H1 (cell line): ENCODE measurements around the gene PRKCZ. TPM values are rescaled to one million over a fixed set of nuclear protein-coding genes. Genes with fewer than 3 reads are reported as not detected.
A peak's percentile ranks its signal among the peaks of the same experiment; 100 is the strongest.

Source experiments
- CTCF ChIA-PET: fragments of 300-600 bp; sonication (Branson Sonifier 250); formaldehyde crosslinking; loops from one replicate; lab custom pipeline; 2021; ENCODE audit not compliant: partially characterized antibody; lab: Charles Lee
- POLR2A ChIA-PET: fragments of 300-600 bp; sonication (Branson Sonifier 250); formaldehyde crosslinking; loops from one replicate; lab custom pipeline; 2021; ENCODE audit warnings: inconsistent platforms; ENCODE audit not compliant: partially characterized antibody; lab: Charles Lee
- DNase-seq, 2 experiments: peaks; one replicate each; pipeline versions ENCODE4 v3.0.0 to v3.0.0-alpha.2; 2010 to 2022; ENCODE audit warnings: low spot score in 2 of 2, low read depth in 1 of 2, mixed read lengths in 1 of 2
- FAIRE-seq: peaks from 2 replicates; lab custom pipeline; 2011; peaks lifted over from hg19 to GRCh38; lab: Jason Lieb, UNC
- H2AFZ ChIP-seq: 2 replicates; pipeline ENCODE4 v1.8.1; 2012; ENCODE audit warnings: low read length, inconsistent platforms
- H2AK5ac ChIP-seq: 2 replicates; pipeline ENCODE4 v1.6.1; 2013; ENCODE audit warnings: low read depth, low read length
- H2BK120ac ChIP-seq: replicated peaks from 2 replicates; pipeline ENCODE3; 2013; ENCODE audit warnings: low read depth, low read length, inconsistent platforms
- H2BK12ac ChIP-seq: 2 replicates; pipeline ENCODE4 v1.6.1; 2013; ENCODE audit warnings: low read depth, low read length
- H2BK15ac ChIP-seq: 2 replicates; pipeline ENCODE4 v1.6.1; 2013; ENCODE audit warnings: low read length
- H2BK20ac ChIP-seq: 2 replicates; pipeline ENCODE4 v1.6.1; 2013; ENCODE audit warnings: low read length
- H2BK5ac ChIP-seq: 2 replicates; pipeline ENCODE4 v1.6.1; 2013; ENCODE audit warnings: low read depth, low read length
- H3K14ac ChIP-seq: 2 replicates; pipeline ENCODE4 v1.6.1; 2013; ENCODE audit warnings: inconsistent platforms; ENCODE audit not compliant: insufficient read length
- H3K18ac ChIP-seq: 2 replicates; pipeline ENCODE4 v1.6.1; 2013; ENCODE audit warnings: low read length; ENCODE audit errors: extremely low read depth
- H3K23ac ChIP-seq: 2 replicates; pipeline ENCODE4 v1.6.1; 2013; ENCODE audit warnings: inconsistent platforms; ENCODE audit not compliant: insufficient read length
- H3K23me2 ChIP-seq: 2 replicates; pipeline ENCODE4 v1.6.1; 2013; ENCODE audit warnings: low read depth, low read length
- H3K27ac ChIP-seq: 2 replicates; pipeline ENCODE4 v1.6.1; 2011; ENCODE audit warnings: low read depth, low read length, inconsistent platforms
- H3K27me3 ChIP-seq, 4 experiments: replicated peaks in 1 of 4; 1 replicate in 1 of 4; 2 replicates in 3 of 4; pipeline versions ENCODE4 v1.6.1 to v1.8.1; 2011 to 2013; ENCODE audit warnings: low read length in 3 of 4, mild to moderate bottlenecking in 3 of 4, inconsistent platforms in 2 of 4, mixed read lengths in 2 of 4, moderate library complexity in 1 of 4; ENCODE audit not compliant: control insufficient read depth in 3 of 4, insufficient read depth in 3 of 4; ENCODE audit errors: extremely low read depth in 1 of 4
- H3K36me3 ChIP-seq, 4 experiments: 2 replicates each; pipeline versions ENCODE4 v1.6.1 to v1.8.1; 2011 to 2013; ENCODE audit warnings: mild to moderate bottlenecking in 4 of 4, low read length in 3 of 4, moderate library complexity in 2 of 4, control low read depth in 1 of 4, inconsistent platforms in 1 of 4; ENCODE audit not compliant: insufficient read depth in 4 of 4, control insufficient read depth in 2 of 4
- H3K4ac ChIP-seq: replicated peaks from 2 replicates; pipeline ENCODE3; 2013; ENCODE audit warnings: low read length, low read depth, mixed read lengths, inconsistent platforms; ENCODE audit not compliant: insufficient read length
- H3K4me1 ChIP-seq, 4 experiments: replicated peaks in 1 of 4; 1 replicate in 1 of 4; 2 replicates in 3 of 4; pipeline versions ENCODE4 v1.6.1 to v1.8.1; 2011 to 2013; ENCODE audit warnings: low read length in 3 of 4, inconsistent platforms in 2 of 4, mixed read lengths in 1 of 4; ENCODE audit not compliant: insufficient read depth in 4 of 4, control insufficient read depth in 3 of 4
- H3K4me2 ChIP-seq, 2 experiments: 2 replicates each; pipeline versions ENCODE4 v1.6.1 to v1.8.1; 2011 to 2013; ENCODE audit warnings: low read depth in 2 of 2, low read length in 2 of 2, control low read depth in 1 of 2, inconsistent platforms in 1 of 2, mild to moderate bottlenecking in 1 of 2; ENCODE audit not compliant: insufficient read depth in 1 of 2
- H3K4me3 ChIP-seq, 4 experiments: fragments of 200-600, 300-600 bp in 1 of 4; sonication (generic), shearing (Covaris generic), sonication (Bioruptor Twin) in 1 of 4; 2 replicates each; pipeline versions ENCODE4 v1.5.1 to v1.8.1; 2011 to 2016; ENCODE audit warnings: low read length in 4 of 4, low read depth in 3 of 4, control low read depth in 2 of 4, inconsistent platforms in 2 of 4, mild to moderate bottlenecking in 2 of 4, mixed read lengths in 1 of 4, moderate library complexity in 1 of 4; ENCODE audit not compliant: insufficient read depth in 2 of 4; ENCODE audit errors: extremely low read depth in 1 of 4
- H3K56ac ChIP-seq: replicated peaks from 2 replicates; pipeline ENCODE3; 2013; ENCODE audit warnings: low read depth, mild to moderate bottlenecking, mixed read lengths, low read length, inconsistent platforms; ENCODE audit not compliant: insufficient read length
- H3K79me1 ChIP-seq: 2 replicates; pipeline ENCODE4 v1.6.1; 2013; ENCODE audit warnings: low read depth, low read length, control low read depth
- H3K79me2 ChIP-seq, 2 experiments: 2 replicates each; pipeline versions ENCODE4 v1.6.1 to v1.8.1; 2012 to 2013; ENCODE audit warnings: low read length in 2 of 2, mild to moderate bottlenecking in 2 of 2, inconsistent platforms in 1 of 2; ENCODE audit not compliant: insufficient read depth in 2 of 2, control insufficient read depth in 1 of 2
- H3K9ac ChIP-seq, 4 experiments: replicated peaks in 1 of 4; 1 replicate in 1 of 4; 2 replicates in 3 of 4; pipeline versions ENCODE4 v1.6.1 to v1.8.1; 2011 to 2013; ENCODE audit warnings: low read depth in 3 of 4, low read length in 3 of 4, control low read depth in 2 of 4, mild to moderate bottlenecking in 2 of 4, moderate library complexity in 2 of 4, inconsistent platforms in 1 of 4; ENCODE audit errors: extremely low read depth in 1 of 4
- H3K9me3 ChIP-seq, 2 experiments: 2 replicates each; pipeline versions ENCODE4 v1.6.1 to v1.8.1; 2012 to 2013; ENCODE audit warnings: mild to moderate bottlenecking in 2 of 2, moderate library complexity in 2 of 2, control low read depth in 1 of 2, inconsistent platforms in 1 of 2, low read depth in 1 of 2, low read length in 1 of 2, mixed read lengths in 1 of 2; ENCODE audit not compliant: insufficient read depth in 2 of 2
- H4K20me1 ChIP-seq, 2 experiments: replicated peaks in 1 of 2; 2 replicates each; pipeline versions ENCODE3 to v1.8.1; 2011 to 2013; ENCODE audit warnings: inconsistent platforms in 2 of 2, low read length in 2 of 2, mild to moderate bottlenecking in 1 of 2; ENCODE audit not compliant: insufficient read depth in 2 of 2, control insufficient read depth in 1 of 2
- H4K5ac ChIP-seq: 2 replicates; pipeline ENCODE4 v1.6.1; 2013; ENCODE audit warnings: low read length, low read depth, mixed read lengths, inconsistent platforms; ENCODE audit not compliant: insufficient read length
- H4K8ac ChIP-seq: 2 replicates; pipeline ENCODE4 v1.8.0; 2013; ENCODE audit warnings: mild to moderate bottlenecking, moderate library complexity, low read length, inconsistent platforms; ENCODE audit not compliant: insufficient read depth; ENCODE audit errors: extremely low read depth
- H4K91ac ChIP-seq: replicated peaks from 2 replicates; pipeline ENCODE3; 2013; ENCODE audit warnings: low read length, mixed read lengths, inconsistent platforms; ENCODE audit not compliant: insufficient read length
- CHD2 ChIP-seq: IDR thresholded peaks from 2 replicates; pipeline ENCODE4 v1.6.1; 2012; ENCODE audit warnings: low read length, improper control_type of control experiment
- KDM5A ChIP-seq: fragments of 200-600 bp; IDR thresholded peaks from 2 replicates; pipeline ENCODE4 v1.7.1; 2012; ENCODE audit warnings: mild to moderate bottlenecking, low read length, inconsistent platforms, mixed read lengths
- RNF2 ChIP-seq: fragments of 200-900, 300-1000 bp; sonication (generic); IDR thresholded peaks from 2 replicates; pipeline ENCODE4 v1.7.1; 2016; ENCODE audit warnings: borderline replicate concordance, low read depth, mild to moderate bottlenecking, antibody characterized with exemption, low read length; ENCODE audit not compliant: poor library complexity, severe bottlenecking; ENCODE audit errors: missing control alignments
- SAP30 ChIP-seq: fragments of 300-600 bp; sonication (generic); IDR thresholded peaks from 2 replicates; pipeline ENCODE4 v1.7.1; 2012; ENCODE audit warnings: low read length, moderate library complexity, mild to moderate bottlenecking, inconsistent platforms; ENCODE audit not compliant: insufficient read depth, insufficient replicate concordance
- SIRT6 ChIP-seq: IDR thresholded peaks from one replicate; pipeline ENCODE4 v1.7.1; 2012; ENCODE audit warnings: low read length, inconsistent platforms
- SIX5 ChIP-seq: IDR thresholded peaks from 2 replicates; pipeline ENCODE4 v1.6.1; 2011; ENCODE audit warnings: mild to moderate bottlenecking, low read depth, low read length
- SRF ChIP-seq: IDR thresholded peaks from 2 replicates; pipeline ENCODE4 v1.6.1; 2011; ENCODE audit warnings: mild to moderate bottlenecking, low read depth, low read length, moderate library complexity
- TCF12 ChIP-seq: IDR thresholded peaks from 2 replicates; pipeline ENCODE4 v1.6.1; 2011; ENCODE audit warnings: low read depth, mild to moderate bottlenecking, low read length
- ZNF274 ChIP-seq: IDR thresholded peaks from 2 replicates; pipeline ENCODE4 v1.7.0; 2012; ENCODE audit warnings: low read length, borderline replicate concordance; ENCODE audit errors: extremely low read depth
- WGBS, 2 experiments: shearing (Covaris generic) in 1 of 2; methylation state at CpG; one replicate each; pipeline versions ENCODE4 v1.1.6 to v1.1.7; 2013 to 2015; ENCODE audit warnings: low lambda C conversion rate in 2 of 2, mixed read lengths in 2 of 2, inconsistent platforms in 1 of 2, low coverage in 1 of 2, missing lambda C conversion rate in 1 of 2; ENCODE audit not compliant: insufficient replicate concordance in 2 of 2, insufficient coverage in 1 of 2, insufficient read length in 1 of 2; ENCODE audit errors: extremely low coverage in 1 of 2, missing lambda C conversion rate in 1 of 2; 5-methylcytosine and 5-hydroxymethylcytosine counted together
- polyA plus RNA-seq, 7 experiments: library from polyadenylated mRNA; depleted of rRNA in 3 of 7; stranded (reverse) in 5 of 7; unstranded in 2 of 7; fragments of >200 nt in 5 of 7; fragments of 200-250 nt in 2 of 7; gene quantifications; 1 replicate in 5 of 7; 2 replicates in 1 of 7; 4 replicates in 1 of 7; pipeline versions ENCODE4 v1.2.1 to v1.2.3, GENCODE V29; 2011 to 2013; ENCODE audit warnings: missing spikeins in 2 of 7, mixed read lengths in 2 of 7
- total RNA-seq: library from RNA; stranded (reverse); fragmentation: NEBNext Ultra II Directional; extraction: Animal tissue kit (Norgen Biotek cat#: 25700); gene quantifications from 2 replicates; pipeline ENCODE4 v1.2.1, GENCODE V29; 2021
- TF ChIP-seq, protein P1 (sequence below): IDR thresholded peaks from 2 replicates; pipeline ENCODE4 v1.6.1; 2012; ENCODE audit warnings: low read length, inconsistent platforms

Gene PRKCZ
- total and polyA plus RNA-seq, 2 of the 8 experiments (the other 6 are each of a cell fraction or from before 2014, with no cell fraction given), result 37.4 to 45.1 TPM

DNA sequence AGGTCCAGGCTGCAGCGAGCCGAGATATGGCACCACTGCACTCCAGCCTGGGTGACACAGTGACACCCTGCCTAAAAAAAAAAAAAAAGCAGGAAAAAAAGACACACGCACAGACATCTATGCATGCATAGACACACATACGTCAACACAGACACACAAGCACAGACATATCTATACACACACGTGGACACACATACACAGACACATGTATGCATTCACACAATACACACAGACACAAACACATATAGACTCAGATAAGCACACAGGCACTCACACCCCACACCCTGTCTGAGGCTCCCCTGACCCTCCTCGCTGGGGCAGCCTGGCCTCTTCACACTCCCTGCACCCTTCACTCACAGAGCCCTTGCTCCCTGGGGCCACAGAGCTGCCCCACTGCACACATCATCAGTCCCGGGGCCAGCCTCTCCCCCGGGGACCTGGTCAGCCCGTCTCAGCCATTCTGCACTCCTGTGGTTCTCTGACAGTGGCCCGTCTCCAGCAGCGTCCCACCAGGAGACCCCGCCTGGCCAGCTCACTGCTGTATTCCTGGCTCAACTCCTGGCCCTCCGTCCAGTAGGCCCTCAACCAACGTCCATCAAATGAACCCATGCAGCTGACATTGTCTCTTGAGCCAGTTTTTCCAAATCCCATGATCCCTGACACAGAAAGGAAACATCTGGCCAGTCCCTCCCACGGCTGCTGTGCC lies 4.6 kb upstream of the PRKCZ start:
- no peaks in the 10 kb centered on the region for H3K79me1 ChIP-seq
- DNase-seq (no peak), FAIRE-seq (no peak)
- no peak overlapping the region for H3K27ac ChIP-seq
- H2BK20ac ChIP-seq, result 0 out of 2 replicates have a peak overlapping the region, but pooled peaks have one; percentile 10
- H3K4me2 ChIP-seq, result no peak overlapping the region
- 84% methylated on average over 15 of the region's 15 CpGs; no CpG with 5 or more reads in 1 of the 2 experiments for WGBS, 2 experiments
- peak overlapping the region; percentile 88; the same call in 1 of the 2 replicates for H2BK15ac ChIP-seq
- H3K36me3 ChIP-seq, result no peaks in the 10 kb centered on the region
- no peak overlapping the region for H3K23ac ChIP-seq
- no peak overlapping the region for H3K56ac ChIP-seq
- H4K20me1 ChIP-seq, result peaks cover 0 to 3% of the 10 kb centered on the region in 2 experiments
- H4K5ac ChIP-seq, result no peak overlapping the region
- H2BK120ac ChIP-seq, result no peak overlapping the region
- no peak overlapping the region for H3K18ac ChIP-seq
- H3K14ac ChIP-seq, result no peak overlapping the region
- H3K27me3 ChIP-seq, result peaks cover 0 to 7% (median 0%) of the 10 kb centered on the region in 4 experiments; a peak in 3 of 7 replicates
- no peak overlapping the region for H3K4me3 ChIP-seq
- CTCF ChIA-PET, result interaction anchor here (0.7 to 8.8 kb wide), 37 partner anchors 10 to 268 kb away, joined by 3 to 249 read pairs (median 8); partner anchors contain the start of gene GABRD
- no peak overlapping the region for H2AK5ac ChIP-seq
- no peak overlapping the region for H2AFZ ChIP-seq
- H3K79me2 ChIP-seq, result no peaks in the 10 kb centered on the region; a peak in 1 of 4 replicates
- H2BK5ac ChIP-seq, result no peak overlapping the region; the same call in 1 of the 2 replicates
- no peak overlapping the region for H3K9ac ChIP-seq
- H3K23me2 ChIP-seq, result peaks cover 4% of the 10 kb centered on the region
- peak overlapping the region; percentile 69 for H4K91ac ChIP-seq
- H2BK12ac ChIP-seq, result peak overlapping the region; percentile 95; the same call in 1 of the 2 replicates
- no peak overlapping the region for H3K4ac ChIP-seq
- POLR2A ChIA-PET, result interaction anchor here (0.9 to 1.6 kb wide), 2 partner anchors 11 to 154 kb away, joined by 4 read pairs; no protein-coding TSS in a partner anchor
- no peaks in the 10 kb centered on the region for H3K9me3 ChIP-seq
- H4K8ac ChIP-seq, result 0 out of 2 replicates have a peak overlapping the region, but pooled peaks have one; percentile 57
- H3K4me1 ChIP-seq, result peaks cover 0 to 26% (median 19%) of the 10 kb centered on the region in 4 experiments; a peak in 6 of 7 replicates
- TF ChIP-seq ZNF274 (no peak), KDM5A (no peak), RNF2 (no peak), SAP30 (no peak), SIX5 (no peak), SRF (no peak), SIRT6 (no peak), CHD2 (no peak), TCF12 (no peak)
- TF ChIP-seq, protein P1, sequence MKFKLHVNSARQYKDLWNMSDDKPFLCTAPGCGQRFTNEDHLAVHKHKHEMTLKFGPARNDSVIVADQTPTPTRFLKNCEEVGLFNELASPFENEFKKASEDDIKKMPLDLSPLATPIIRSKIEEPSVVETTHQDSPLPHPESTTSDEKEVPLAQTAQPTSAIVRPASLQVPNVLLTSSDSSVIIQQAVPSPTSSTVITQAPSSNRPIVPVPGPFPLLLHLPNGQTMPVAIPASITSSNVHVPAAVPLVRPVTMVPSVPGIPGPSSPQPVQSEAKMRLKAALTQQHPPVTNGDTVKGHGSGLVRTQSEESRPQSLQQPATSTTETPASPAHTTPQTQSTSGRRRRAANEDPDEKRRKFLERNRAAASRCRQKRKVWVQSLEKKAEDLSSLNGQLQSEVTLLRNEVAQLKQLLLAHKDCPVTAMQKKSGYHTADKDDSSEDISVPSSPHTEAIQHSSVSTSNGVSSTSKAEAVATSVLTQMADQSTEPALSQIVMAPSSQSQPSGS, result no peak
